Liver (tissue), 9 donors: ENCODE data around the gene SLX9. TPM values are rescaled to one million over a fixed set of nuclear protein-coding genes. Genes with fewer than 3 reads are reported as not detected.

Experiments
- DNase-seq: peaks from one replicate; pipeline ENCODE4 v3.0.0-alpha.2; 2017; ENCODE audit warnings: low spot score
- H3K27ac ChIP-seq, 2 donors: one replicate each; pipeline ENCODE4 v1.7.0; 2013; ENCODE audit warnings: inconsistent platforms in 2 of 2, low read length in 2 of 2, control low read depth in 1 of 2, low read depth in 1 of 2, mild to moderate bottlenecking in 1 of 2
- H3K27me3 ChIP-seq, 4 donors: one replicate each; pipeline versions ENCODE4 v1.6.1 to v1.7.0; 2013; ENCODE audit warnings: low read length in 3 of 4, inconsistent platforms in 1 of 4, mild to moderate bottlenecking in 1 of 4, moderate library complexity in 1 of 4; ENCODE audit not compliant: control insufficient read depth in 4 of 4, insufficient read depth in 4 of 4
- H3K36me3 ChIP-seq, 4 donors: one replicate each; pipeline versions ENCODE4 v1.6.1 to v1.7.0; 2013; ENCODE audit warnings: low read length in 3 of 4, mild to moderate bottlenecking in 3 of 4, low read depth in 1 of 4, moderate library complexity in 1 of 4; ENCODE audit not compliant: control insufficient read depth in 4 of 4, insufficient read depth in 3 of 4
- H3K4me1 ChIP-seq, 4 donors: one replicate each; pipeline versions ENCODE4 v1.6.1 to v1.7.0; 2013; ENCODE audit warnings: low read length in 3 of 4, mild to moderate bottlenecking in 3 of 4, moderate library complexity in 1 of 4; ENCODE audit not compliant: control insufficient read depth in 4 of 4, insufficient read depth in 4 of 4
- H3K4me3 ChIP-seq, 3 donors: one replicate each; pipeline versions ENCODE4 v1.6.1 to v1.7.0; 2013; ENCODE audit warnings: low read length in 3 of 3, control low read depth in 1 of 3, low read depth in 1 of 3, mild to moderate bottlenecking in 1 of 3
- H3K9ac ChIP-seq, 2 donors: one replicate each; pipeline ENCODE4 v1.7.0; 2013; ENCODE audit warnings: low read length in 2 of 2, mild to moderate bottlenecking in 2 of 2, moderate library complexity in 2 of 2, control low read depth in 1 of 2, low read depth in 1 of 2
- H3K9me3 ChIP-seq, 4 donors: one replicate each; pipeline versions ENCODE4 v1.6.1 to v1.7.0; 2013; ENCODE audit warnings: low read length in 3 of 4; ENCODE audit not compliant: control insufficient read depth in 4 of 4
- EGR1 ChIP-seq, 2 donors: IDR thresholded peaks; 2 replicates each; pipeline ENCODE4 v1.6.1; 2016 to 2018; ENCODE audit warnings: antibody characterized with exemption in 2 of 2, low read depth in 2 of 2
- FOXA1 ChIP-seq: IDR thresholded peaks from 2 replicates; pipeline ENCODE4 v1.6.1; 2016; ENCODE audit warnings: antibody characterized with exemption
- FOXA2 ChIP-seq: IDR thresholded peaks from 2 replicates; pipeline ENCODE4 v1.6.1; 2016; ENCODE audit warnings: antibody characterized with exemption
- GABPA ChIP-seq, 2 donors: IDR thresholded peaks in 1 of 2; conservative IDR thresholded peaks in 1 of 2; 2 replicates each; pipeline ENCODE4 v1.6.1; 2016; ENCODE audit warnings: antibody characterized with exemption in 2 of 2, mild to moderate bottlenecking in 1 of 2, moderate library complexity in 1 of 2
- HNF4A ChIP-seq, 2 donors: conservative IDR thresholded peaks; 2 replicates each; pipeline ENCODE4 v1.6.1; 2016; ENCODE audit warnings: antibody characterized with exemption in 2 of 2, mild to moderate bottlenecking in 2 of 2
- HNF4G ChIP-seq: IDR thresholded peaks from 2 replicates; pipeline ENCODE4 v1.6.1; 2016; ENCODE audit warnings: antibody characterized with exemption
- NR2F2 ChIP-seq: IDR thresholded peaks from 2 replicates; pipeline ENCODE4 v1.6.1; 2016; ENCODE audit warnings: antibody characterized with exemption
- RAD21 ChIP-seq, 2 donors: IDR thresholded peaks; 2 replicates each; pipeline ENCODE4 v1.6.1; 2016; ENCODE audit warnings: antibody characterized with exemption in 2 of 2, mild to moderate bottlenecking in 2 of 2
- RXRA ChIP-seq, 2 donors: IDR thresholded peaks; 2 replicates each; pipeline ENCODE4 v1.6.1; 2017 to 2018; ENCODE audit warnings: antibody characterized with exemption in 2 of 2, mild to moderate bottlenecking in 1 of 2
- SP1 ChIP-seq: IDR thresholded peaks from 2 replicates; pipeline ENCODE4 v1.6.1; 2018; ENCODE audit warnings: antibody characterized with exemption, mild to moderate bottlenecking
- TAF1 ChIP-seq: conservative IDR thresholded peaks from 2 replicates; pipeline ENCODE4 v1.6.1; 2016; ENCODE audit warnings: antibody characterized with exemption, mild to moderate bottlenecking
- YY1 ChIP-seq: IDR thresholded peaks from 2 replicates; pipeline ENCODE4 v1.6.1; 2016; ENCODE audit warnings: antibody characterized with exemption, mild to moderate bottlenecking
- WGBS: extraction: QIAGEN DNeasy Blood & Tissue Kit; methylation state at CpG from one replicate; pipeline ENCODE4 v1.1.7; 2013; 5-methylcytosine and 5-hydroxymethylcytosine counted together
- polyA plus RNA-seq, 2 donors: library from polyadenylated mRNA; stranded (reverse) in 1 of 2; unstranded in 1 of 2; fragments of 200-250 nt in 1 of 2; fragments of >200 nt in 1 of 2; fragmentation: Nextera tagmentation in 1 of 2; extraction: Ambion mirVana in 1 of 2; gene quantifications; one replicate each; pipeline versions ENCODE4 v1.2.1 to v1.2.3, GENCODE V29; 2013 to 2015
- total RNA-seq, 2 donors: library from RNA; depleted of rRNA; stranded (reverse); fragments of >200 nt; gene quantifications; one replicate each; pipeline ENCODE4 v1.2.3, GENCODE V29; 2014
- TF ChIP-seq, protein P1 (sequence below): fragments of 150-350 bp; IDR thresholded peaks from 2 replicates; pipeline ENCODE4 v1.5.1; 2017; ENCODE audit warnings: improper control_type of control experiment, low read depth, low read length; ENCODE audit not compliant: missing input control
- TF ChIP-seq, protein P2 (sequence below): IDR thresholded peaks from 2 replicates; pipeline ENCODE4 v1.6.1; 2016; ENCODE audit warnings: antibody characterized with exemption
- TF ChIP-seq, protein P3 (sequence below): IDR thresholded peaks from 2 replicates; pipeline ENCODE4 v1.6.1; 2016; ENCODE audit warnings: antibody characterized with exemption, mild to moderate bottlenecking
- TF ChIP-seq, protein P4 (sequence below): IDR thresholded peaks from 2 replicates; pipeline ENCODE4 v1.6.1; 2016; ENCODE audit warnings: antibody characterized with exemption
- TF ChIP-seq, protein P5 (sequence below): IDR thresholded peaks from 2 replicates; pipeline ENCODE4 v1.6.1; 2016; ENCODE audit warnings: antibody characterized with exemption
- donor health status: healthy.
- donor health status: healthy.
- donor health status: healthy.
- donor health status: healthy.
- donor health status: healthy.

SLX9 gene
- total and polyA plus RNA-seq, 4 donors: 7.5 to 20.3 (median 12.2) TPM

DNA sequence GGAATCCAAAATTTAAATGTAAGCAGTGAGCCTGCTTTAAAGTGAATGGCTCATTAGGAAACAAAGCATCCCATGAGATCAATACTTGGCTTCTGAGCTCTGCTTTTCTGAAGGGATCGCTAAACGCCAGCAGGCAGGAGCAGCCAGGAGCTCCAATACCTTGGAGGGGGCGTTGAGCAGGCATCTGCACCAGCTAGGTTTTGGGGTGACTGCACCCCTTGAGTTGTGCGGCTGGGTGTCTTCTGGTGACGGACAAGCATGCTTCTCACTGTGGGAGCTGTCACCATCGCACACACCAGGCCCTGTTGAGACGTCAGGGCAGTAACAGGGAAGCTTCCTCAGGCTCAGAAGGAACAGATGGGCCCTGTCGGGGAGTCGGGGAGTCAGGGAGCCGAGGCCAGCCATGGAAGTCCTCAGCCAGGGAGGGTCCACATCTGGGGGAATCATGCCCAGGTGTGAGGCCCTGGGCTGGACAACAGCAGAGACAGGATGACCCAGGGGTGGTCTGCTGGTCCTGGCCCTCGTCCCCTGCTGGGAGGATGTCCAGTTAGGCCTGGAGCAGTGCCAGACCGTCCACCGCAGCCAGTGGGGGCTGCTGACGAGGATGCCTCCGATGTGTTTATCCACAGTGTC is 76.7 kb downstream of the SLX9 start:
- Histone ChIP-seq H3K9ac (no peak overlapping the region), H3K36me3 (no peaks in the 10 kb centered on the region), H3K4me1 (peaks cover 0 to 3% (median under 1%) of the 10 kb centered on the region in 4 donors), H3K4me3 (no peak overlapping the region), H3K9me3 (no peaks in the 10 kb centered on the region), H3K27me3 (no peaks in the 10 kb centered on the region), H3K27ac (no peak overlapping the region)
- DNase-seq: no peak
- WGBS: 67% methylated on average over 15 of the region's 15 CpGs
- TF ChIP-seq, protein P1, sequence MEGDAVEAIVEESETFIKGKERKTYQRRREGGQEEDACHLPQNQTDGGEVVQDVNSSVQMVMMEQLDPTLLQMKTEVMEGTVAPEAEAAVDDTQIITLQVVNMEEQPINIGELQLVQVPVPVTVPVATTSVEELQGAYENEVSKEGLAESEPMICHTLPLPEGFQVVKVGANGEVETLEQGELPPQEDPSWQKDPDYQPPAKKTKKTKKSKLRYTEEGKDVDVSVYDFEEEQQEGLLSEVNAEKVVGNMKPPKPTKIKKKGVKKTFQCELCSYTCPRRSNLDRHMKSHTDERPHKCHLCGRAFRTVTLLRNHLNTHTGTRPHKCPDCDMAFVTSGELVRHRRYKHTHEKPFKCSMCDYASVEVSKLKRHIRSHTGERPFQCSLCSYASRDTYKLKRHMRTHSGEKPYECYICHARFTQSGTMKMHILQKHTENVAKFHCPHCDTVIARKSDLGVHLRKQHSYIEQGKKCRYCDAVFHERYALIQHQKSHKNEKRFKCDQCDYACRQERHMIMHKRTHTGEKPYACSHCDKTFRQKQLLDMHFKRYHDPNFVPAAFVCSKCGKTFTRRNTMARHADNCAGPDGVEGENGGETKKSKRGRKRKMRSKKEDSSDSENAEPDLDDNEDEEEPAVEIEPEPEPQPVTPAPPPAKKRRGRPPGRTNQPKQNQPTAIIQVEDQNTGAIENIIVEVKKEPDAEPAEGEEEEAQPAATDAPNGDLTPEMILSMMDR: no peak
- TF ChIP-seq FOXA2: no peak
- no peak for TF ChIP-seq FOXA1
- no peak for TF ChIP-seq HNF4A (conservative IDR thresholded peaks at IDR 0.05)
- TF ChIP-seq GABPA (IDR thresholded peaks at IDR 0.05 in 1 of 2, conservative IDR thresholded peaks at IDR 0.05 in 1 of 2): no peak
- TF ChIP-seq EGR1 (IDR thresholded peaks at IDR 0.05; ENCODE audit: low read depth in 2 of 2): no peak
- no peak for TF ChIP-seq NR2F2
- TF ChIP-seq RXRA (IDR thresholded peaks at IDR 0.05): no peak
- no peak for TF ChIP-seq RAD21 (IDR thresholded peaks at IDR 0.05)
- TF ChIP-seq YY1: no peak
- TF ChIP-seq, protein P2, sequence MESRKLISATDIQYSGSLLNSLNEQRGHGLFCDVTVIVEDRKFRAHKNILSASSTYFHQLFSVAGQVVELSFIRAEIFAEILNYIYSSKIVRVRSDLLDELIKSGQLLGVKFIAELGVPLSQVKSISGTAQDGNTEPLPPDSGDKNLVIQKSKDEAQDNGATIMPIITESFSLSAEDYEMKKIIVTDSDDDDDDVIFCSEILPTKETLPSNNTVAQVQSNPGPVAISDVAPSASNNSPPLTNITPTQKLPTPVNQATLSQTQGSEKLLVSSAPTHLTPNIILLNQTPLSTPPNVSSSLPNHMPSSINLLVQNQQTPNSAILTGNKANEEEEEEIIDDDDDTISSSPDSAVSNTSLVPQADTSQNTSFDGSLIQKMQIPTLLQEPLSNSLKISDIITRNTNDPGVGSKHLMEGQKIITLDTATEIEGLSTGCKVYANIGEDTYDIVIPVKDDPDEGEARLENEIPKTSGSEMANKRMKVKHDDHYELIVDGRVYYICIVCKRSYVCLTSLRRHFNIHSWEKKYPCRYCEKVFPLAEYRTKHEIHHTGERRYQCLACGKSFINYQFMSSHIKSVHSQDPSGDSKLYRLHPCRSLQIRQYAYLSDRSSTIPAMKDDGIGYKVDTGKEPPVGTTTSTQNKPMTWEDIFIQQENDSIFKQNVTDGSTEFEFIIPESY: no peak
- no peak for TF ChIP-seq HNF4G
- no peak for TF ChIP-seq TAF1

DNA sequence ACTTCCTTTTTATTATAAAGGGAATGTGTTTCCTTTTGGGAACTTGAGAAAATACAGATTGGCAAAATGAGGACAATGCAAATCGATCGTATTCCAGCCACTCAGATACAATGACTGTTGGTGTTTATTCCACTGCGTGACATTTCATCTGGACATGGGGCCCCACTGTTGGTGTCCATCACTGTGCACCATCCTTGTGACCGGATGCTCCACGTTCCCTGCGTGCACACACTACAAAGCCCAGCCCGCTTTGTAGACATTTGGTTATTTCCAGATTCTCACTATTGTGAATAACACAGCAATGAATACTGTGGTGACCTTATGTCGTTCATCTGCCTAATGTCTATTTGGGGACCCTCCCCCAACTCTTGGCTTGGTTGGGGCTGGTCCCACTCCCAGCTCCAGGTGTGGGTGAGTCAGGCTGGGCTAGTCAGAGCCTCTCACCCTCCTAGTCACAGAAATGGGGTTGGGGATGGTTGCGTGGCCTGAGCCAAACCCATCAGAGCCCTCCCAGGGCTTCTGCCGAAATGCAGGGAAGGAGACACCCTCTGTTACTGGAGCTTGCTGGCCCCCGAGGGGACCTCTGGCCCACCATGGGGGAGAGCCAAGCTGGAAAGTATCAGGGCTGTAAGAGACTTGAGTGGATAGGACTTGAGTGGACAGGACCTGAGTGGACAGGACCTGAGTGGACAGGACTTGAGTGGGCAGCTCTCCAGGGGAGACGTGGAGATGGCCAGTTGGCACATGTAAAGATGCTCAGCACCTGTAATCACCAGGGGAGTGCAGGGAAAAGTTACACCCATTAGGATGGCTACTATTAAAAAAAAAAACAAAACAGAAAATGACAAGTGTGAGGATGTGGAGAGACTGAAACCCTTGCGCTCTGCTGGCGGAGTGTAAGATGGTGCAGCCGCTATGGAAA is 77.5 kb downstream of the SLX9 start:
- Histone ChIP-seq H3K4me1 (peaks cover 0 to 4% (median under 1%) of the 10 kb centered on the region in 4 donors), H3K27ac (no peak overlapping the region), H3K4me3 (no peak overlapping the region), H3K27me3 (no peaks in the 10 kb centered on the region), H3K36me3 (no peaks in the 10 kb centered on the region), H3K9me3 (no peaks in the 10 kb centered on the region), H3K9ac (no peak overlapping the region)
- no peak for DNase-seq
- WGBS: 89% methylated on average over 15 of the region's 15 CpGs
- no peak for TF ChIP-seq EGR1 (IDR thresholded peaks at IDR 0.05; ENCODE audit: low read depth in 2 of 2)
- TF ChIP-seq, protein P1: no peak
- TF ChIP-seq TAF1: no peak
- TF ChIP-seq, protein P3, sequence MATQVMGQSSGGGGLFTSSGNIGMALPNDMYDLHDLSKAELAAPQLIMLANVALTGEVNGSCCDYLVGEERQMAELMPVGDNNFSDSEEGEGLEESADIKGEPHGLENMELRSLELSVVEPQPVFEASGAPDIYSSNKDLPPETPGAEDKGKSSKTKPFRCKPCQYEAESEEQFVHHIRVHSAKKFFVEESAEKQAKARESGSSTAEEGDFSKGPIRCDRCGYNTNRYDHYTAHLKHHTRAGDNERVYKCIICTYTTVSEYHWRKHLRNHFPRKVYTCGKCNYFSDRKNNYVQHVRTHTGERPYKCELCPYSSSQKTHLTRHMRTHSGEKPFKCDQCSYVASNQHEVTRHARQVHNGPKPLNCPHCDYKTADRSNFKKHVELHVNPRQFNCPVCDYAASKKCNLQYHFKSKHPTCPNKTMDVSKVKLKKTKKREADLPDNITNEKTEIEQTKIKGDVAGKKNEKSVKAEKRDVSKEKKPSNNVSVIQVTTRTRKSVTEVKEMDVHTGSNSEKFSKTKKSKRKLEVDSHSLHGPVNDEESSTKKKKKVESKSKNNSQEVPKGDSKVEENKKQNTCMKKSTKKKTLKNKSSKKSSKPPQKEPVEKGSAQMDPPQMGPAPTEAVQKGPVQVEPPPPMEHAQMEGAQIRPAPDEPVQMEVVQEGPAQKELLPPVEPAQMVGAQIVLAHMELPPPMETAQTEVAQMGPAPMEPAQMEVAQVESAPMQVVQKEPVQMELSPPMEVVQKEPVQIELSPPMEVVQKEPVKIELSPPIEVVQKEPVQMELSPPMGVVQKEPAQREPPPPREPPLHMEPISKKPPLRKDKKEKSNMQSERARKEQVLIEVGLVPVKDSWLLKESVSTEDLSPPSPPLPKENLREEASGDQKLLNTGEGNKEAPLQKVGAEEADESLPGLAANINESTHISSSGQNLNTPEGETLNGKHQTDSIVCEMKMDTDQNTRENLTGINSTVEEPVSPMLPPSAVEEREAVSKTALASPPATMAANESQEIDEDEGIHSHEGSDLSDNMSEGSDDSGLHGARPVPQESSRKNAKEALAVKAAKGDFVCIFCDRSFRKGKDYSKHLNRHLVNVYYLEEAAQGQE: no peak
- TF ChIP-seq FOXA1: no peak
- no peak for TF ChIP-seq GABPA (IDR thresholded peaks at IDR 0.05 in 1 of 2, conservative IDR thresholded peaks at IDR 0.05 in 1 of 2)
- TF ChIP-seq RAD21 (IDR thresholded peaks at IDR 0.05): no peak
- TF ChIP-seq, protein P2: no peak
- TF ChIP-seq, protein P4, sequence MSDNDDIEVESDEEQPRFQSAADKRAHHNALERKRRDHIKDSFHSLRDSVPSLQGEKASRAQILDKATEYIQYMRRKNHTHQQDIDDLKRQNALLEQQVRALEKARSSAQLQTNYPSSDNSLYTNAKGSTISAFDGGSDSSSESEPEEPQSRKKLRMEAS: no peak
- TF ChIP-seq, protein P5, sequence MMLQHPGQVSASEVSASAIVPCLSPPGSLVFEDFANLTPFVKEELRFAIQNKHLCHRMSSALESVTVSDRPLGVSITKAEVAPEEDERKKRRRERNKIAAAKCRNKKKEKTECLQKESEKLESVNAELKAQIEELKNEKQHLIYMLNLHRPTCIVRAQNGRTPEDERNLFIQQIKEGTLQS: no peak
- TF ChIP-seq YY1: no peak
- no peak for TF ChIP-seq NR2F2
- no peak for TF ChIP-seq SP1
